ENCODE measurements around the gene NDST4. TPM values are rescaled to one million over a fixed set of nuclear protein-coding genes. Genes with fewer than 3 reads are reported as not detected.
A peak's percentile ranks its signal among the peaks of the same experiment; 100 is the strongest.

The NDST4 gene
- polyA plus RNA-seq, 2 of the 4 experiments (the other 2 are of a cell fraction), result 0.04 TPM; not detected in 1

GRCh38 chr4:115042496-115042895, 70.9 kb downstream of the NDST4 start:
- ChIA-PET CTCF (no interaction called here), POLR2A (no interaction called here)

DNA sequence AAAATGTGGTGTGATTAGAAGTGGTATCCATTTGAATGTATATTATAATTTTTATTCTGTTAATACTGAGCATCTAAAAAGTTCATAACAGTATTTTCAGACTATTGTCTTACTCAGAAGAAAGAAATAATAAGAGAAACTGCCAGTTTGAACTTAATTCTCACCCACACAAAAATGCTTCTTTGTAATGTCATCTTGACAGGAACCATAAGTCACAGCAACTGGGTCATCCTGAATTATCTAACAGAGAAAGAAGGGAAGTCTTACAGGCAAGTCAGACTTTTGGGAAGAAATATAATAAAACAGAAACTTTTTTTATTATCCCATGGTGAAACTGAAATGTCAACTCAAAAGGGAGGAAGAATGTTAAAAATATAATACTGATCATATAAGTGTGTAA, 83.1 kb downstream of the NDST4 start:
- POLR2A ChIA-PET, result no interaction called here
- DNase-seq (ENCODE audit: low read depth in 1 of 2, low spot score in 1 of 2) (no peak), FAIRE-seq (no peak), ATAC-seq (no peak)
- no peaks in the 10 kb centered on the region for H3K4me1 ChIP-seq
- CTCF ChIA-PET, result no interaction called here
- H3K9me3 ChIP-seq, result no peaks in the 10 kb centered on the region
- no peak overlapping the region for H3K27ac ChIP-seq
- H3K4me2 ChIP-seq, result no peak overlapping the region
- no peak overlapping the region for H3K4me3 ChIP-seq
- TF ChIP-seq KDM5A (IDR thresholded peaks at IDR 0.05) (no peak), HOXA7 (CRISPR knock-in tag; IDR thresholded peaks at IDR 0.05) (no peak), PBX3 (IDR thresholded peaks at IDR 0.05) (no peak), RNF2 (IDR thresholded peaks at IDR 0.05; ENCODE audit: borderline replicate concordance, low read depth) (no peak), MAFK (IDR thresholded peaks at IDR 0.05; ENCODE audit: partially characterized antibody) (no peak)
- TF ChIP-seq, protein P1, sequence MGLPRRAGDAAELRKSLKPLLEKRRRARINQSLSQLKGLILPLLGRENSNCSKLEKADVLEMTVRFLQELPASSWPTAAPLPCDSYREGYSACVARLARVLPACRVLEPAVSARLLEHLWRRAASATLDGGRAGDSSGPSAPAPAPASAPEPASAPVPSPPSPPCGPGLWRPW (IDR thresholded peaks at IDR 0.05), result no peak

More at GRCh38 chr4:115042496-115042895, 70.9 kb downstream of the NDST4 start:
- Histone ChIP-seq H3K4me2 (no peak overlapping the region), H3K4me3 (no peak overlapping the region), H3K4me1 (no peaks in the 10 kb centered on the region), H3K9me3 (no peaks in the 10 kb centered on the region), H3K27ac (no peak overlapping the region)
- ATAC-seq (0 out of 6 replicates have a peak, but pooled peaks of 1 of the 2 experiments have one; percentile 38), FAIRE-seq (no peak), DNase-seq (ENCODE audit: low read depth in 1 of 2, low spot score in 1 of 2) (peak in 1 of 2 experiments; percentile 6)
- TF ChIP-seq RFX5 (IDR thresholded peaks at IDR 0.05) (no peak), JUNB (IDR thresholded peaks at IDR 0.05) (no peak), ZNF302 (CRISPR knock-in tag; IDR thresholded peaks at IDR 0.05) (no peak), EHF (CRISPR knock-in tag; IDR thresholded peaks at IDR 0.05) (no peak)
- WGBS (ENCODE audit: missing lambda C conversion rate), result 54% methylated on average over 3 of the region's 3 CpGs

DNA sequence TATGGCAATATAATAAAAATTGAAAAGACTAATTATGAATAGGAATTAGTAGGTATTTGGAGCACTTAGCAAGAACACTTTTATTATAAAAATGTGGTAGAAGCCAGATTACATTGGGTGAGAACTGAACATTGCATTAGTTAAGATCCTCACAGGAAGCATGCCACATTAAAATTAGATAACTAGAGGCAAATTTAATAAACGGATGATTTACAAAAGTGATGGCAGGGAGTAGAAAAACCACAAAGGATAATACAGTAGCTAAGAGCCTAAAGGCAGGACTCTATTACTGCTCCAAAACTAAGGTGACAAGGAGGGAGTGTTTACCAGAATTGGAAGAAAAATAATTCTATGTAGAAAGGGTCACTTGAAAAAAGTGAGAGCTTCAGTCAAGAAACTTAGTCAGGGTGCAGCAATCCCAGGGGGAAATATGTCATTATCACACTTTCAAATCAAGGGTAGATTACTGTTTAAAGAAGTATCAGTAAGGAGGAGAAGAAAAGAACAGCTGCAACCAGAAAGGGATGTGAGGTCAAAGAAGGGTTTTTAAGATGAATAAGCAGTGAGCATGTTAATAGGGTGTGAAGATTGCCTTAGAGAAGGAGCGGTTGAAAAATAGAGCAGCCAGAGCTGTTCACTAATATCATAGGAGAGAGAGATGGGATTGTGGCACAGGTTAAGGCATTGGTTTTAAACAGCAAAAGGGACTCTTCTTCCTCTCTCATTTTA, 84.6 kb downstream of the NDST4 start:
- TF ChIP-seq, protein P2, sequence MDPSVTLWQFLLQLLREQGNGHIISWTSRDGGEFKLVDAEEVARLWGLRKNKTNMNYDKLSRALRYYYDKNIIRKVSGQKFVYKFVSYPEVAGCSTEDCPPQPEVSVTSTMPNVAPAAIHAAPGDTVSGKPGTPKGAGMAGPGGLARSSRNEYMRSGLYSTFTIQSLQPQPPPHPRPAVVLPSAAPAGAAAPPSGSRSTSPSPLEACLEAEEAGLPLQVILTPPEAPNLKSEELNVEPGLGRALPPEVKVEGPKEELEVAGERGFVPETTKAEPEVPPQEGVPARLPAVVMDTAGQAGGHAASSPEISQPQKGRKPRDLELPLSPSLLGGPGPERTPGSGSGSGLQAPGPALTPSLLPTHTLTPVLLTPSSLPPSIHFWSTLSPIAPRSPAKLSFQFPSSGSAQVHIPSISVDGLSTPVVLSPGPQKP (IDR thresholded peaks at IDR 0.05; ENCODE audit: low read depth, low read length), result no peak
- TF ChIP-seq HOXB5 (CRISPR knock-in tag; IDR thresholded peaks at IDR 0.05) (no peak), FOSB (CRISPR knock-in tag; IDR thresholded peaks at IDR 0.05) (no peak)
- WGBS (ENCODE audit: missing lambda C conversion rate), result 20% methylated on average over 2 of the region's 2 CpGs

DNA sequence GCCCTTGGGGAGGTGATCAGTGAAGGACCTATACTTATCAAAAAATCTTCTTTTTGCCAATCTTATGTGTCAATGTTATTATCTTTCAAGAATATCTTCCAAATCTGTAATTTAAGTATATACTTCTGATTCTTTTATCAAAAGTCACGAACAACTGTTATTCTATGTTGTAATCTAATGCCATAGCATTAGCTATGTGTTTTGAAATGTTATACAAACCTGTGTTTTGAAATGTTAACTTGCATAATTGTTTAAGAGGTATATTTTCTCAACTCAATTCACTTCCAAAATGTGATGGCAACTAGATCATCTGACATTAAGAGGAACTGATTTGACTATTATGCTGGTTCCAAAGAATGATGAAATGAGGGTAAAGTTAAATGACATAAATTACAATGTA, 113.5 kb downstream of the NDST4 start:
- Histone ChIP-seq H3K27ac (no peak overlapping the region), H3K9me3 (no peaks in the 10 kb centered on the region), H3K4me1 (no peaks in the 10 kb centered on the region), H3K4me3 (no peak overlapping the region), H3K4me2 (no peak overlapping the region)
- WGBS (ENCODE audit: missing lambda C conversion rate), result 0% methylated on average over 1 of the region's 1 CpG
- no peak for TF ChIP-seq TP53 (CRISPR knock-in tag; IDR thresholded peaks at IDR 0.05)
- TF ChIP-seq RFX5 (IDR thresholded peaks at IDR 0.05), result no peak
- no peak for TF ChIP-seq HOXA7 (CRISPR knock-in tag; IDR thresholded peaks at IDR 0.05)
- TF ChIP-seq KDM1A (IDR thresholded peaks at IDR 0.05; ENCODE audit: low read depth), result no peak
- TF ChIP-seq MAX (IDR thresholded peaks at IDR 0.05), result no peak
- no peak for TF ChIP-seq EHF (CRISPR knock-in tag; IDR thresholded peaks at IDR 0.05)
- no peak for TF ChIP-seq ESRRA (IDR thresholded peaks at IDR 0.05; ENCODE audit: borderline replicate concordance, low read length)
- no peak for TF ChIP-seq REST (IDR thresholded peaks at IDR 0.05)
- TF ChIP-seq JUN (IDR thresholded peaks at IDR 0.05), result no peak
- TF ChIP-seq, protein P3, sequence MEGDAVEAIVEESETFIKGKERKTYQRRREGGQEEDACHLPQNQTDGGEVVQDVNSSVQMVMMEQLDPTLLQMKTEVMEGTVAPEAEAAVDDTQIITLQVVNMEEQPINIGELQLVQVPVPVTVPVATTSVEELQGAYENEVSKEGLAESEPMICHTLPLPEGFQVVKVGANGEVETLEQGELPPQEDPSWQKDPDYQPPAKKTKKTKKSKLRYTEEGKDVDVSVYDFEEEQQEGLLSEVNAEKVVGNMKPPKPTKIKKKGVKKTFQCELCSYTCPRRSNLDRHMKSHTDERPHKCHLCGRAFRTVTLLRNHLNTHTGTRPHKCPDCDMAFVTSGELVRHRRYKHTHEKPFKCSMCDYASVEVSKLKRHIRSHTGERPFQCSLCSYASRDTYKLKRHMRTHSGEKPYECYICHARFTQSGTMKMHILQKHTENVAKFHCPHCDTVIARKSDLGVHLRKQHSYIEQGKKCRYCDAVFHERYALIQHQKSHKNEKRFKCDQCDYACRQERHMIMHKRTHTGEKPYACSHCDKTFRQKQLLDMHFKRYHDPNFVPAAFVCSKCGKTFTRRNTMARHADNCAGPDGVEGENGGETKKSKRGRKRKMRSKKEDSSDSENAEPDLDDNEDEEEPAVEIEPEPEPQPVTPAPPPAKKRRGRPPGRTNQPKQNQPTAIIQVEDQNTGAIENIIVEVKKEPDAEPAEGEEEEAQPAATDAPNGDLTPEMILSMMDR (IDR thresholded peaks at IDR 0.05), result no peak
- no peak for TF ChIP-seq CHD4 (IDR thresholded peaks at IDR 0.05; ENCODE audit: borderline replicate concordance)
- ChIA-PET CTCF (no interaction called here), POLR2A (no interaction called here)
- ATAC-seq, result no peak
- FAIRE-seq, result no peak
- DNase-seq (ENCODE audit: low read depth in 1 of 2, low spot score in 1 of 2), result no peak

More for the DNA sequence above, 84.6 kb downstream of the NDST4 start:
- no peak for ATAC-seq
- DNase-seq (ENCODE audit: low read depth in 1 of 2, low spot score in 1 of 2), result no peak
- H3K4me1 ChIP-seq, result no peaks in the 10 kb centered on the region
- no peaks in the 10 kb centered on the region for H3K9me3 ChIP-seq
- POLR2A ChIA-PET, result no interaction called here
- H3K4me3 ChIP-seq, result no peak overlapping the region
- CTCF ChIA-PET, result no interaction called here
- FAIRE-seq, result no peak
- no peak overlapping the region for H3K27ac ChIP-seq
- no peak overlapping the region for H3K4me2 ChIP-seq
